Progenitor cell of endocrine pancreas (in vitro differentiated cells): ENCODE results near the gene TECPR2. TPM values are rescaled to one million over a fixed set of nuclear protein-coding genes. Genes with fewer than 3 reads are reported as not detected.
A peak's percentile ranks its signal among the peaks of the same experiment; 100 is the strongest.

Experiments
- DNase-seq: peaks from one replicate; pipeline ENCODE4 v3.0.0; 2021; ENCODE audit warnings: low spot score; ENCODE audit not compliant: unreplicated experiment
- H3K27ac Mint-ChIP-seq: 2 replicates; pipeline ENCODE4 v1.8.0; 2021; ENCODE audit warnings: mild to moderate bottlenecking, moderate library complexity, mixed read lengths
- H3K27me3 Mint-ChIP-seq: 2 replicates; pipeline ENCODE4 v1.8.0; 2021; ENCODE audit warnings: mixed read lengths
- H3K36me3 Mint-ChIP-seq: 2 replicates; pipeline ENCODE4 v1.8.0; 2022; ENCODE audit warnings: mixed read lengths; ENCODE audit not compliant: insufficient read depth
- H3K4me1 Mint-ChIP-seq: 2 replicates; pipeline ENCODE4 v1.8.0; 2021; ENCODE audit warnings: low read depth, mixed read lengths
- H3K4me3 Mint-ChIP-seq: 2 replicates; pipeline ENCODE4 v1.8.0; 2021; ENCODE audit warnings: low read depth, mild to moderate bottlenecking, moderate library complexity, mixed read lengths
- H3K9me3 Mint-ChIP-seq: 2 replicates; pipeline ENCODE4 v1.8.0; 2021; ENCODE audit warnings: low read depth, mixed read lengths
- CTCF ChIP-seq: fragments of 200-600 bp; sonication (generic); IDR thresholded peaks from one replicate; pipeline ENCODE4 v1.5.0; 2021; ENCODE audit warnings: antibody characterized with exemption, mild to moderate bottlenecking; ENCODE audit not compliant: unreplicated experiment
- total RNA-seq: library from RNA; stranded (reverse); gene quantifications from 2 replicates; pipeline ENCODE4 v1.2.1, GENCODE V29; 2021

The TECPR2 gene
- total RNA-seq, 1 donor from 2014 or later, result 34.2 TPM

GRCh38 chr14:102333795-102334705 is 28.7 kb upstream of the TECPR2 start:
- Mint-ChIP-seq H3K9me3 (no peaks in the 10 kb centered on the region), H3K27me3 (no peaks in the 10 kb centered on the region), H3K27ac (no peak overlapping the region), H3K36me3 (peaks cover 9% of the 10 kb centered on the region), H3K4me1 (no peaks in the 10 kb centered on the region), H3K4me3 (no peak overlapping the region)
- DNase-seq, result no peak
- no peak for TF ChIP-seq CTCF

DNA sequence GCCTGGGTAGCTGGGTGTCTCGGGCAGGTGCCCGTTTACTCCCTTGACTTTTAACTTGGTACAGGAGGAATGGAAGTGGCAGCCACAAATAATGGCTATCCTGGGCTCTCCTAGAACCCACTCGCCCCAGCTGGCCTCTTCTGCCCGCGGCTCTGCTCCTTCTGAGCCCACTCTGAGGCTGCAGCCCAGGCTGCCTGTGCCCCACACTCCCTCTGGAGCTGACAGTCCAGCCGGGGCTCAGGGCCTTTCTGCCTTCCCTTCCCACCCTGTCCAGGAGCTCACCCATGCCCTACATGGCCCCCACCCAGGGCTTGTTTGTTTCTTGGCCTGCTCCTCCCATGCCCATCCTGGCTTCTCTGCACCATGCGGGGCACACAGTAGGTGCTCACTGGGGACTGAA is 27.6 kb upstream of the TECPR2 start:
- Mint-ChIP-seq H3K4me3 (no peak overlapping the region), H3K27ac (no peak overlapping the region), H3K27me3 (no peaks in the 10 kb centered on the region), H3K9me3 (no peaks in the 10 kb centered on the region), H3K36me3 (peaks cover 9% of the 10 kb centered on the region), H3K4me1 (no peaks in the 10 kb centered on the region)
- DNase-seq, result no peak
- TF ChIP-seq CTCF, result no peak

DNA sequence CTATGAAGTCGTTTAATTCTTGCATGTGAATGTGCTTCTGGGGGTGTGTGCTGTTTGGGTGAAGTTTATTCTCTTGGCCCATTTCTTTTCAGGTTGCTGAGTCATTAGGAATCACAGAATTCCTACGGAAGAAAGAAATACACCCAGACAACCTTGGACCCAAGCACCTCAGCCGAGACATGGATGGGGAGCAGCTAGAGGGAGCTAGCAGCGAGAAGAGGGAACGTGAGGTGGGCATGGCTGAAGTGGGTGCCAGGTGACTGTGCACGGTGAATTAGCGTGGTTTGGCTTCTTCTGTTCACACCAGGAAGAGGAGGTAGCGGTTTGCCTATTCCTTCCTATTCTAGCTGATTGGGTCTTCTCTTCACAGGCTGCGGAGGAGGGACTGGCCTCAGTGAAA is 24.0 kb upstream of the TECPR2 start:
- no peak for TF ChIP-seq CTCF
- DNase-seq, result no peak
- no peak overlapping the region for H3K4me3 Mint-ChIP-seq
- no peaks in the 10 kb centered on the region for H3K4me1 Mint-ChIP-seq
- H3K27me3 Mint-ChIP-seq, result no peaks in the 10 kb centered on the region
- H3K36me3 Mint-ChIP-seq, result peaks cover 9% of the 10 kb centered on the region
- no peaks in the 10 kb centered on the region for H3K9me3 Mint-ChIP-seq
- peak overlapping the region; percentile 6 for H3K27ac Mint-ChIP-seq

DNA sequence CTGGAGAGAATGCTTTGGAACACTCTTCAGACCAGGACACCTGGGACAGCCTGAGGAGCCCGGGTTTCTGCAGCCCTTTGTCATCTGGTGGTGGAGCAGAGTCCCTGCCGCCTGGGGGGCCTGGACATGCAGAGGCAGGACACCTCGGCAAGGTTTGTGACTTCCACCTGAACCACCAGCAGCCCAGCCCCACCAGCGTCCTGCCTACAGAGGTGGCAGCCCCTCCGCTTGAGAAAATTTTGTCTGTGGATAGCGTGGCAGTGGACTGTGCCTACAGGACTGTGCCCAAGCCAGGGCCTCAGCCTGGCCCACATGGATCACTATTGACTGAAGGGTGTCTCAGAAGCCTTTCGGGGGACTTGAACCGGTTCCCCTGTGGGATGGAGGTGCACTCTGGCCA is 21.2 kb upstream of the TECPR2 start:
- Mint-ChIP-seq H3K4me3 (no peak overlapping the region), H3K36me3 (peaks cover 4% of the 10 kb centered on the region), H3K4me1 (no peaks in the 10 kb centered on the region), H3K27ac (no peak overlapping the region), H3K9me3 (no peaks in the 10 kb centered on the region), H3K27me3 (no peaks in the 10 kb centered on the region)
- no peak for DNase-seq
- no peak for TF ChIP-seq CTCF

- Mint-ChIP-seq H3K27me3 (no peaks in the 10 kb centered on the region), H3K27ac (no peak overlapping the region), H3K4me1 (no peaks in the 10 kb centered on the region), H3K4me3 (no peak overlapping the region), H3K36me3 (peaks cover 4% of the 10 kb centered on the region), H3K9me3 (no peaks in the 10 kb centered on the region)
- TF ChIP-seq CTCF, result no peak
- no peak for DNase-seq
Observed at GRCh38 chr14:102342238-102342637, 20.5 kb upstream of the TECPR2 start.
